ENCODE data around the gene LHX5.

- TF ChIP-seq CTCF (IDR thresholded peaks at IDR 0.05) (no peak), POLR2A (IDR thresholded peaks at IDR 0.05) (no peak)
These were observed 10.0 kb downstream of the LHX5 start for GRCh38 chr12:113461666-113462065.

Data from uterus (tissue), 2 donors.